AG04450 (cell line): ENCODE data around the gene ATG10. TPM values are rescaled to one million over a fixed set of nuclear protein-coding genes. Genes with fewer than 3 reads are reported as not detected.

Source experiments
- CTCF ChIA-PET: fragments of 300-600, 350-600 bp; formaldehyde crosslinking; extraction: SDS; loops from one replicate; lab custom pipeline; 2022; ENCODE audit warnings: antibody characterized with exemption, inconsistent platforms; lab: Charles Lee
- POLR2A ChIA-PET: fragments of 350-600 bp; formaldehyde crosslinking; extraction: SDS; loops from one replicate; lab custom pipeline; 2021; ENCODE audit warnings: antibody characterized with exemption, inconsistent platforms; lab: Yijun Ruan, JAX
- DNase-seq: peaks from one replicate; pipeline ENCODE4 v3.0.0-alpha.2; 2011; ENCODE audit warnings: low read depth, low spot score
- H3K27ac ChIP-seq: one replicate; pipeline ENCODE4 v1.5.1; 2012; ENCODE audit warnings: low read depth, low read length, control low read depth
- H3K27me3 ChIP-seq: one replicate; pipeline ENCODE4 v1.6.0; 2012; ENCODE audit warnings: low read length; ENCODE audit not compliant: control insufficient read depth, insufficient read depth
- H3K4me3 ChIP-seq: 2 replicates; pipeline ENCODE4 v1.5.1; 2011; ENCODE audit warnings: mild to moderate bottlenecking, low read depth, low read length, control low read depth
- H3K9me3 ChIP-seq: 2 replicates; pipeline ENCODE4 v1.5.1; 2012; ENCODE audit warnings: low read length; ENCODE audit not compliant: control insufficient read depth, insufficient read depth
- polyA plus RNA-seq: library from polyadenylated mRNA; depleted of rRNA; stranded (reverse); fragments of >200 nt; gene quantifications from 2 replicates; pipeline ENCODE4 v1.2.3, GENCODE V29; 2011
- TF ChIP-seq, protein P1 (sequence below): IDR thresholded peaks from 2 replicates; pipeline ENCODE4 v1.5.1; 2011; ENCODE audit warnings: low read depth, low read length, control low read depth, inconsistent platforms

ATG10 gene
- polyA plus RNA-seq, 1 experiment = 4.1 TPM

DNA sequence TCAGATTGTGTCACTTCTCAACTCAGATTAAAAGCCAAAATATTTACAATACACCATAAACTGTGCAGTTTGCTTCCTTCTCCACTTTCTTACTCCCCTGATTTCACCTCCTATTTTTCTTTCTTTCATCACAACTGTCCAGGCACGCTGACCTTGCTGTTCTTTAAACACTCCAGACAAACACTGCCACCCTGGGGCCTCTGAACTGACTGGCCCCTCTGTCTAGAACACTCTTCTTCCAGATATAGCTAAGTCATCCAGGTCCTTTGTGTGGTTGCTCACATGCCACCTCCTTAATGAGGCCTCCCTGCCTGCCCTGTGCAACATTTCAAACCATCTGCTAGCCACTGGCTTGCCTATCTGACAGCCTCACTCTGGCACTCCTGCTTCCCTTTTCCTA is 46.6 kb downstream of the ATG10 start:
- CTCF ChIA-PET = no interaction called here
- POLR2A ChIA-PET = no interaction called here
- Histone ChIP-seq H3K9me3 (no peaks in the 10 kb centered on the region), H3K4me3 (no peak overlapping the region), H3K27ac (no peak overlapping the region), H3K27me3 (no peaks in the 10 kb centered on the region)
- DNase-seq = no peak
- TF ChIP-seq, protein P1, sequence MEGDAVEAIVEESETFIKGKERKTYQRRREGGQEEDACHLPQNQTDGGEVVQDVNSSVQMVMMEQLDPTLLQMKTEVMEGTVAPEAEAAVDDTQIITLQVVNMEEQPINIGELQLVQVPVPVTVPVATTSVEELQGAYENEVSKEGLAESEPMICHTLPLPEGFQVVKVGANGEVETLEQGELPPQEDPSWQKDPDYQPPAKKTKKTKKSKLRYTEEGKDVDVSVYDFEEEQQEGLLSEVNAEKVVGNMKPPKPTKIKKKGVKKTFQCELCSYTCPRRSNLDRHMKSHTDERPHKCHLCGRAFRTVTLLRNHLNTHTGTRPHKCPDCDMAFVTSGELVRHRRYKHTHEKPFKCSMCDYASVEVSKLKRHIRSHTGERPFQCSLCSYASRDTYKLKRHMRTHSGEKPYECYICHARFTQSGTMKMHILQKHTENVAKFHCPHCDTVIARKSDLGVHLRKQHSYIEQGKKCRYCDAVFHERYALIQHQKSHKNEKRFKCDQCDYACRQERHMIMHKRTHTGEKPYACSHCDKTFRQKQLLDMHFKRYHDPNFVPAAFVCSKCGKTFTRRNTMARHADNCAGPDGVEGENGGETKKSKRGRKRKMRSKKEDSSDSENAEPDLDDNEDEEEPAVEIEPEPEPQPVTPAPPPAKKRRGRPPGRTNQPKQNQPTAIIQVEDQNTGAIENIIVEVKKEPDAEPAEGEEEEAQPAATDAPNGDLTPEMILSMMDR = no peak

DNA sequence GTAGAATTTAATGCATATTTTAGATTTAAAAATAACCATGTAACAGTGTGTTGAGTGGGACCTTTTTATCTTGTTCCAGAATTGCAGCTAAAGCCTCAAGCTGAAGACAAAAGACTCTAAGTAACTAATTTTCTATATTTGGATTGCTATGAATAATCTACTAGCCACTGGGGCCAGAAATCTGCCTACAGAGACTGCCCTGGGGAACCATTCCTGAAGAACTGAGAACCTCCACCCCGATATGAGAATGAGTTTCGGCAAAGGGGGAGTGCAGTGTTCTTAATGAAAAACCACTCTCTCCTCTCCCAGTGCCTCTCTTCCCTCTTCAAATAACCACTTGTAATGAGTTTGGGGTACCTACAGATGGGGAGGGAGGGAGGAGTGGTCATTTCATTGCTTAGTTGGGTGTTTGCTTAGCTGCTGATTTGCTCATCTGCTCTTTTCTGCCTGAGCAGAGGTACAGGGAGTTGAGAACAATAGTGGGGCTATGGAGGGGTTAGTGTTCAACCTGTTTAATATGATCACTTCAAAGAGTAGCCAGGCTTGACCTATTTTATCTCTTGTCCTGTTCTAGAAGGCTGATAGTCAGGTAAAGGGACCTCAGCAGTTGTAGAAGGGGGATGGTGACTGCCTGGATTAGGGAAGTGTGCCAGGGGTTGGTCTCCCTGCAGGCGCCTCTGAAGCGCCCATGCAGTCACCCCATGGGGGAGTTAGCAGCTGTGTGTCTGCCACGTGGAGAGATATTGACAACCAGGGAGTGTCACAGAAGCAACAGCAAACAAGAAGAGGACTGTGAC is 47.7 kb downstream of the ATG10 start:
- POLR2A ChIA-PET = no interaction called here
- TF ChIP-seq, protein P1 = no peak
- Histone ChIP-seq H3K27me3 (no peaks in the 10 kb centered on the region), H3K9me3 (no peaks in the 10 kb centered on the region), H3K4me3 (no peak overlapping the region), H3K27ac (no peak overlapping the region)
- DNase-seq = no peak
- CTCF ChIA-PET = no interaction called here

DNA sequence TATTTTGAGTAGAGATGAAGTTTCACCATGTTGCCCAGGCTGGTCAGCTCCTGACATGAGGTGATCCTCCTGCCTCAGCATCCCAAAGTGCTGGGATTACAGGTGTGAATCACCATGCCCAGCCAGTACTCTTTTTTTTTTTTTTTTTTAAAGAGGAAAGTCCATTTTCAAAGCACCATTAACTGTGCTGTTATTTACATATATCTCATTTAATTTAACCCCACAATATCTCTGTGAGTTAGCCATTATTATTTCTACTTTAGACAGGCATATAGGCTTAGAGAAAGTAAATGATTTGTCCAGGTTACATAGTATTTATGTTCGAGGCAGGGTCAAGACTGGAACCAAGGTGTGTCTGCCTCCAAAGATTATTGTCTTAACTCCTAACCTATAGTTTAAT is 50.7 kb downstream of the ATG10 start:
- ChIA-PET POLR2A (no interaction called here), CTCF (interaction anchor here (0.7 kb wide), 1 partner anchor 203 kb away, joined by 5 read pairs; no protein-coding TSS in a partner anchor)
- TF ChIP-seq, protein P1 = no peak

DNA sequence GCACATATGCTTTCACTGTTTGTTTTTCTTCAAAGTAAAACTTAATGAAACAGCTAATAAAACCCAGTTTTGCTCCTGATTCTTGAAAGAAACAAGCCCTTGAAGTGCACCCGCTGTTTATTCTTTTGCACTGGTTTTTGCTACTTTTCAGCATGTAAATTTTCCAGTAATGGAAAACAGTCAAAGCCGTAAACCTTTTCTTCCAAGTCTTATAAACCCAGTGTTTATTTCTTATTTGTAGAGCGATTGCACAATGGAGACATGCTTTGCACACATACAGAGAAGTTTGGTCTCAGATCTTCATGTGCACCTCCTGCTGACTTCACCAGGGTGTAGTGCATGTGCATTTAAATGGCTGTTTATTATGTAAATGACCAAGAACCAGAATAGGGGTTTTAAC is 51.8 kb downstream of the ATG10 start:
- TF ChIP-seq, protein P1 = no peak
- CTCF ChIA-PET = no interaction called here

More for the DNA sequence above, 50.7 kb downstream of the ATG10 start:
- no peak for DNase-seq
- Histone ChIP-seq H3K27ac (no peak overlapping the region), H3K27me3 (no peaks in the 10 kb centered on the region), H3K9me3 (no peaks in the 10 kb centered on the region), H3K4me3 (no peak overlapping the region)

More for the DNA sequence above, 51.8 kb downstream of the ATG10 start:
- no peak overlapping the region for H3K27ac ChIP-seq
- no peaks in the 10 kb centered on the region for H3K27me3 ChIP-seq
- POLR2A ChIA-PET = no interaction called here
- no peak overlapping the region for H3K4me3 ChIP-seq
- DNase-seq = no peak
- no peaks in the 10 kb centered on the region for H3K9me3 ChIP-seq
